ENCODE results near the gene PARG.

DNA sequence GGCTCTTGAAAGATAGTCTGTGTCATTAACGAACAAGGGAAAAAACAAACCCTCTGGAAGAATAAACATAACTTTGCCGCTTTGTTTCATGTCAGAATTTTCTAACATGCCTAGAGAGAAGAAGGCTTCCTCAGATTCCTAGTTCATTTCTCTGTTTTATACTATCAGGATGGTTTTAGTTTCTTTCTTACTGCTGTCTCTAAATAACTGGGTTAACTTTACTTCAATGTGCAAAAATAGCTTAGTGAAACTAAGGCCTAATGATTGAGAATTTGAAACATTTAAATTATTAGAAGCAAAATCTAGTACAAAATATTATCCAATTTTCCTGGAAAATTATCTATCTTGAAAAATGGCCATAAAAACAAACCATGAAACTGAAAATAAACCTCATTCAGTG, 107.6 kb downstream of the PARG start:
- TF ChIP-seq, protein P1, sequence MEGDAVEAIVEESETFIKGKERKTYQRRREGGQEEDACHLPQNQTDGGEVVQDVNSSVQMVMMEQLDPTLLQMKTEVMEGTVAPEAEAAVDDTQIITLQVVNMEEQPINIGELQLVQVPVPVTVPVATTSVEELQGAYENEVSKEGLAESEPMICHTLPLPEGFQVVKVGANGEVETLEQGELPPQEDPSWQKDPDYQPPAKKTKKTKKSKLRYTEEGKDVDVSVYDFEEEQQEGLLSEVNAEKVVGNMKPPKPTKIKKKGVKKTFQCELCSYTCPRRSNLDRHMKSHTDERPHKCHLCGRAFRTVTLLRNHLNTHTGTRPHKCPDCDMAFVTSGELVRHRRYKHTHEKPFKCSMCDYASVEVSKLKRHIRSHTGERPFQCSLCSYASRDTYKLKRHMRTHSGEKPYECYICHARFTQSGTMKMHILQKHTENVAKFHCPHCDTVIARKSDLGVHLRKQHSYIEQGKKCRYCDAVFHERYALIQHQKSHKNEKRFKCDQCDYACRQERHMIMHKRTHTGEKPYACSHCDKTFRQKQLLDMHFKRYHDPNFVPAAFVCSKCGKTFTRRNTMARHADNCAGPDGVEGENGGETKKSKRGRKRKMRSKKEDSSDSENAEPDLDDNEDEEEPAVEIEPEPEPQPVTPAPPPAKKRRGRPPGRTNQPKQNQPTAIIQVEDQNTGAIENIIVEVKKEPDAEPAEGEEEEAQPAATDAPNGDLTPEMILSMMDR (IDR thresholded peaks at IDR 0.05 in 8 of 11, conservative IDR thresholded peaks at IDR 0.05 in 3 of 11), result no peak
- TF ChIP-seq POLR2AphosphoS5 (IDR thresholded peaks at IDR 0.05), result no peak
- no peak for TF ChIP-seq POLR2A (IDR thresholded peaks at IDR 0.05)
